Vagina (tissue), 2 donors: ENCODE measurements around the gene SHLD1. TPM values are rescaled to one million over a fixed set of nuclear protein-coding genes. Genes with fewer than 3 reads are reported as not detected.
"Not testable (repeated sequence)": the region's sequence is repeated elsewhere in the genome, so short reads cannot be mapped to it uniquely, and the experiment has no call there.

Source experiments
- DNase-seq, 2 donors: peaks; one replicate each; pipeline ENCODE4 v3.0.0-alpha.2; 2017; ENCODE audit errors: extremely low spot score in 2 of 2
- H3K27ac ChIP-seq: fragments of 200-600 bp; sonication (generic); one replicate; pipeline ENCODE4 v1.5.1; 2019
- H3K27me3 ChIP-seq: fragments of 200-600 bp; sonication (generic); one replicate; pipeline ENCODE4 v1.5.1; 2019
- H3K36me3 ChIP-seq, 2 donors: fragments of 200-600 bp; sonication (generic); one replicate each; pipeline ENCODE4 v1.5.1; 2017 to 2019
- H3K4me1 ChIP-seq: fragments of 200-600 bp; sonication (generic); one replicate; pipeline ENCODE4 v1.5.1; 2019
- H3K4me3 ChIP-seq, 2 donors: fragments of 200-600 bp; sonication (generic); 1 replicate in 1 of 2; 2 replicates in 1 of 2; pipeline ENCODE4 v1.5.1; 2016 to 2019
- H3K9me3 ChIP-seq: fragments of 200-600 bp; sonication (generic); one replicate; pipeline ENCODE4 v1.5.1; 2019
- POLR2A ChIP-seq, 2 donors: fragments of 450-650 bp; IDR thresholded peaks; one replicate each; pipeline ENCODE4 v1.6.1; 2017; ENCODE audit warnings: antibody characterized with exemption in 2 of 2, mild to moderate bottlenecking in 2 of 2, moderate library complexity in 2 of 2
- POLR2AphosphoS5 ChIP-seq, 2 donors: sonication (generic); formaldehyde crosslinking; IDR thresholded peaks; one replicate each; pipeline ENCODE4 v1.9.0; 2017; ENCODE audit warnings: antibody characterized with exemption in 2 of 2, mild to moderate bottlenecking in 2 of 2, low read depth in 1 of 2; ENCODE audit not compliant: insufficient read depth in 1 of 2
- intact Hi-C: fragments of 100-400 bp; cut with DNase I; formaldehyde crosslinking; loops from one replicate; pipeline ENCODE4 v1.15.1; 2023
- total RNA-seq: library from RNA; depleted of rRNA; stranded (reverse); fragments of >200 nt; gene quantifications from one replicate; pipeline ENCODE4 v1.2.3, GENCODE V29; 2016
- TF ChIP-seq, protein P1 (sequence below), 3 experiments: fragments of 450-650 bp in 2 of 3; fragments of 200-600 bp in 1 of 3; sonication (generic) in 1 of 3; IDR thresholded peaks; one replicate each; pipeline ENCODE4 v1.5.1; 2017 to 2019; ENCODE audit warnings: antibody characterized with exemption in 3 of 3, mild to moderate bottlenecking in 2 of 3, moderate library complexity in 2 of 3

SHLD1 gene
- total RNA-seq, 1 donor from 2014 or later = 0.98 TPM

DNA sequence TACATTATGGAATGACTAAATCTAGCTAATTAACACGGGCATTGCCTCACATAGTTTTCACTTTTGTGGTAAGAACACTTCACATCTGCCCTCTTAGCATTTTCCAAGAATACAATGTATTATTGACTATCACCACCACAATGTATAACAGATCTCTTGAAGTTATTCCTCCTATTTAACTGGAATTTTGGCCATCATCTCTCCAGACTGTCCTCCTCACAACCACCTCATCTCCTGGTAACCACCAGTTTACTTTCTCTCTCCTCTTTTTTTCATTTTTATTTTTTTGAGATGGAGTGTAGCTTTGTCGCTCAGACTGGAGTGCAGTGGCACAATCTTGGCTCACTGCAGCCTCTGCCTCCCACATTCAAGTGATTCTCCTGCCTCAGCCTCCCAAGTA lies 8.2 kb upstream of the SHLD1 start:
- Histone ChIP-seq H3K4me3 (no peak overlapping the region), H3K36me3 (no peaks in the 10 kb centered on the region), H3K27ac (no peak overlapping the region), H3K27me3 (no peaks in the 10 kb centered on the region), H3K4me1 (no peaks in the 10 kb centered on the region), H3K9me3 (no peaks in the 10 kb centered on the region)
- no peak for DNase-seq
- intact Hi-C loops = no loop called here
- TF ChIP-seq POLR2AphosphoS5 (IDR thresholded peaks at IDR 0.05; ENCODE audit: insufficient read depth in 1 of 2, low read depth in 1 of 2) = no peak

DNA sequence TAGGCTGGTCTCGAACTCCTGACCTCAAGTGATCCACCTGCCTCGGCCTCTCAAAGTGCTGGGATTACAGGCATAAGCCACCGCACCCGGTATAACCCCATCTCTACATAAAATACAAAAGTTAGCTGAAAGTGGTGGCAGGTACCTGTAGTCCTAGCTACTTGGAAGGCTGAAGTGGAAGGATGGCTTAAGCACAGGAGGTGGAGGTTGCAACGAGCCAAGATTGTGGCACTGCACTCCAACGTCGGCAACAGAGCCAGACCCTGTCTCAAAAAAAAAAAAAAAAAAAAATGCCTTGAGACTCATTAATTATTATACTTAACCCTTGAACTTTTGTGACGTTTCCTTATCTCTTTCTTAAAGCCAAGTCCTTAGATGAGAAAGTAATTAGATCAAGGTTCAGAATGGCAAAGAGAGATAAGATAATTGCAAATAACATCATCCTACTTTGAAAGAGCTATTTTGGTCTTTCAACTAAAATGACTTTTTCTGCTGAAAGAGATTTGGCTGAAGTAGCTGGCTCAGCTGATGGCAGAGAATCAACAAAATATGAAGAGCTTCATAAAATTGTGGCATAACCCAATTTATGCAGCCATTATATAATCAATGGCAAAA lies 4.7 kb upstream of the SHLD1 start:
- no peak for DNase-seq
- no peak overlapping the region for H3K27ac ChIP-seq
- H3K27me3 ChIP-seq = no peaks in the 10 kb centered on the region
- H3K4me3 ChIP-seq = no peak overlapping the region
- intact Hi-C loops = no loop called here
- H3K9me3 ChIP-seq = no peaks in the 10 kb centered on the region
- TF ChIP-seq POLR2AphosphoS5 (IDR thresholded peaks at IDR 0.05; ENCODE audit: insufficient read depth in 1 of 2, low read depth in 1 of 2) = no peak
- TF ChIP-seq, protein P1, sequence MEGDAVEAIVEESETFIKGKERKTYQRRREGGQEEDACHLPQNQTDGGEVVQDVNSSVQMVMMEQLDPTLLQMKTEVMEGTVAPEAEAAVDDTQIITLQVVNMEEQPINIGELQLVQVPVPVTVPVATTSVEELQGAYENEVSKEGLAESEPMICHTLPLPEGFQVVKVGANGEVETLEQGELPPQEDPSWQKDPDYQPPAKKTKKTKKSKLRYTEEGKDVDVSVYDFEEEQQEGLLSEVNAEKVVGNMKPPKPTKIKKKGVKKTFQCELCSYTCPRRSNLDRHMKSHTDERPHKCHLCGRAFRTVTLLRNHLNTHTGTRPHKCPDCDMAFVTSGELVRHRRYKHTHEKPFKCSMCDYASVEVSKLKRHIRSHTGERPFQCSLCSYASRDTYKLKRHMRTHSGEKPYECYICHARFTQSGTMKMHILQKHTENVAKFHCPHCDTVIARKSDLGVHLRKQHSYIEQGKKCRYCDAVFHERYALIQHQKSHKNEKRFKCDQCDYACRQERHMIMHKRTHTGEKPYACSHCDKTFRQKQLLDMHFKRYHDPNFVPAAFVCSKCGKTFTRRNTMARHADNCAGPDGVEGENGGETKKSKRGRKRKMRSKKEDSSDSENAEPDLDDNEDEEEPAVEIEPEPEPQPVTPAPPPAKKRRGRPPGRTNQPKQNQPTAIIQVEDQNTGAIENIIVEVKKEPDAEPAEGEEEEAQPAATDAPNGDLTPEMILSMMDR (IDR thresholded peaks at IDR 0.05) = no peak
- TF ChIP-seq POLR2A (IDR thresholded peaks at IDR 0.05) = no peak
- H3K4me1 ChIP-seq = no peaks in the 10 kb centered on the region
- no peaks in the 10 kb centered on the region for H3K36me3 ChIP-seq

DNA sequence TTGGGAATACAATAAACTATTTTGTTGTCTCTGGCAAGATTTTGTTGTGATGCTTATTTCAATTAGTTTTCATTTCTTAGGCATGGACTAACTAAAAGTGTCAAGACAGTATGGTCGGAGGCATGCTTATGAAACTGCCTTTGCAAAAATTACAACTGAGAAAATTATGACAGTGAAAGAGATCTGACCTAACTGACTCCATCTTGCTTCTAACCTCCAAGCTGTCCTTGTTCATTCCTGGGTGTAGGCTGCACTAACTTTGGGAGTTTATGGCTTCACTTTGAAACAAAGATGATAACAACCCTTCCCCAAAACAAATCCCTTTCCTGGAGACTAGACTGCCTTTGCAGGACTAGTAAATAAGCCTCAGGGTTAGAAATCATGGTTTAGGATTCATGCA lies 4.1 kb upstream of the SHLD1 start:
- TF ChIP-seq, protein P1 (IDR thresholded peaks at IDR 0.05) = no peak
- TF ChIP-seq POLR2AphosphoS5 (IDR thresholded peaks at IDR 0.05; ENCODE audit: insufficient read depth in 1 of 2, low read depth in 1 of 2) = no peak
- TF ChIP-seq POLR2A (IDR thresholded peaks at IDR 0.05) = no peak
- Histone ChIP-seq H3K27ac (no peak overlapping the region), H3K4me3 (no peak overlapping the region), H3K9me3 (no peaks in the 10 kb centered on the region), H3K4me1 (peaks cover 3% of the 10 kb centered on the region), H3K36me3 (no peaks in the 10 kb centered on the region), H3K27me3 (no peaks in the 10 kb centered on the region)
- no peak for DNase-seq
- intact Hi-C loops = no loop called here

DNA sequence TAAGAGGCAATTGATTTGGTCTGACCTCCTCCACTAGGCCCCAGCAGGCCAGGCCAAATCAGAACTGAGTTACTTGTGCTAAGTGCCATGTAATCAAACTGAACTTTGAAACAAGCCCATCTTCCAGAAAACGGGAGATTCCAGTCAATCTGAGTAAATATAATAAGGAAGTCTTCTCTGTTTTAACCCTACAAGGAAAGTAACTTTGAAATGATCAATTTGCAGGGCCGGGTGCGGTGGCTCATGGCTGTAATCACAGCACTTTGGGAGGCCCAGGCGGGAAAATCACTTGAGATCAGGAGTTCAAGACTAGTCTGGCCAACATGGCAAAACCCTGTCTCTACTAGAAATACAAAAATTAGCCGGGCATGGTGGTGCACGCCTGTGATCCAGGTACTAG lies 2.0 kb upstream of the SHLD1 start:
- Histone ChIP-seq H3K9me3 (no peaks in the 10 kb centered on the region), H3K4me1 (peaks cover 10% of the 10 kb centered on the region), H3K27me3 (no peaks in the 10 kb centered on the region), H3K4me3 (no peak overlapping the region), H3K27ac (no peak overlapping the region), H3K36me3 (no peaks in the 10 kb centered on the region)
- DNase-seq = no peak
- no peak for TF ChIP-seq POLR2AphosphoS5 (IDR thresholded peaks at IDR 0.05; ENCODE audit: insufficient read depth in 1 of 2, low read depth in 1 of 2)
- TF ChIP-seq POLR2A (IDR thresholded peaks at IDR 0.05) = no peak
- TF ChIP-seq, protein P1 (IDR thresholded peaks at IDR 0.05) = no peak
- intact Hi-C loops = no loop called here

DNA sequence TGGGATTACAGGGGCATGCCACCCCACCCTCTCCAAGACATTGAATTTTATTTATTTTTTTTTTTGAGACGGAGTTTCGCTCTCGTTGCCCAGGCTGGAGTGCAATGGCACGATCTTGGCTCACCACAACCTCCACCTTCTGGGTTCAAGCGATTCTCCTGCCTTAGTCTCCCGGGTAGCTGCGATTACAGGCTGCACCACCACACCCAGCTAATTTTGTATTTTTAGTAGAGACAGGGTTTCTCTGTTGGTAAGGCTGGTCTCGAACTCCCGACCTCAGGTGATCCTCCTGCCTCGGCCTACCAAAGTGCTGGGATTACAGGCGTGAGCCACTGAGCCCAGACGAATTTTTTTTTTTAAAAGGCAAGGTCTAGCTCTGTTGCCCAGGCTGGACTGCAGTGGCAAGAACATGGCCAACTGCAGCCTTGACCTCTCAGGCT lies 669 bp upstream of the SHLD1 start:
- H3K36me3 ChIP-seq, H3K27me3 ChIP-seq, intact Hi-C loops, H3K4me1 ChIP-seq, DNase-seq, H3K27ac ChIP-seq, H3K4me3 ChIP-seq, H3K9me3 ChIP-seq: not testable (repeated sequence)

DNA sequence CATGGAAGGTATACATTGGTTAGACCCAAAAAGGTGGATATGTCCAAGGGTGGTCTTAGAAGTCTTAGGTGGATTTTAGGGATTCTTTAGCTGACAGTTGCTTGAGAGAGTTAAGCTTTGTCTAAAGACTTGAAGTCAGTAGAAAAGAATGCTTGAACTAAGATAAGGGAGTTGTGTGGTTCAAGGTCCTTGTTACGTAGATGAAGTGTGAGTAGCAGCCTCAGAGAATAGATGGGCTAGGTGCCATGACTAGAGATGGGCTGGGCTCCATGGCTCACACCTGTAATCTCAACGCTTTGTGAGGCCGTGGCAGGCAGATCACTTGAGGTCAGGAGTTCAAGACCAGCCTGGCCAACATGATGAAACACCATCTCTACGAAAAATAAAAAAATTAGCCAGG lies 1.7 kb downstream of the SHLD1 start:
- no peak for DNase-seq
- Histone ChIP-seq H3K4me1 (peaks cover 10% of the 10 kb centered on the region), H3K36me3 (no peaks in the 10 kb centered on the region), H3K27me3 (no peaks in the 10 kb centered on the region), H3K4me3 (no peak overlapping the region), H3K9me3 (no peaks in the 10 kb centered on the region), H3K27ac (no peak overlapping the region)
- TF ChIP-seq, protein P1 (IDR thresholded peaks at IDR 0.05) = no peak
- TF ChIP-seq POLR2AphosphoS5 (IDR thresholded peaks at IDR 0.05; ENCODE audit: insufficient read depth in 1 of 2, low read depth in 1 of 2) = no peak
- TF ChIP-seq POLR2A (IDR thresholded peaks at IDR 0.05) = no peak
- intact Hi-C loops = no loop called here
